AG09309 (cell line): ENCODE measurements around the gene PGGHG.

ENCODE experiments used
- DNase-seq: peaks from one replicate; pipeline ENCODE4 v3.0.0-alpha.2; 2010; ENCODE audit warnings: low read depth
- H3K4me3 ChIP-seq: 2 replicates; pipeline ENCODE4 v1.5.1; 2011; ENCODE audit warnings: mild to moderate bottlenecking, low read depth, low read length, moderate library complexity; ENCODE audit not compliant: control insufficient read depth
- CTCF ChIP-seq: IDR thresholded peaks from 2 replicates; pipeline ENCODE4 v1.5.1; 2011; ENCODE audit warnings: mild to moderate bottlenecking, low read depth, low read length, inconsistent platforms; ENCODE audit not compliant: insufficient read depth, control insufficient read depth; ENCODE audit errors: missing control alignments

Gene PGGHG

GRCh38 chr11:288478-289397, at the start of gene PGGHG:
TSS of gene PGGHG (plus strand) at chr11:289126. CDS start at chr11:289817, 691 bp downstream.
- no peak for DNase-seq
- peak within 1 kb of the TSS; percentile 54 for H3K4me3 ChIP-seq
- TF ChIP-seq CTCF = no peak

DNA sequence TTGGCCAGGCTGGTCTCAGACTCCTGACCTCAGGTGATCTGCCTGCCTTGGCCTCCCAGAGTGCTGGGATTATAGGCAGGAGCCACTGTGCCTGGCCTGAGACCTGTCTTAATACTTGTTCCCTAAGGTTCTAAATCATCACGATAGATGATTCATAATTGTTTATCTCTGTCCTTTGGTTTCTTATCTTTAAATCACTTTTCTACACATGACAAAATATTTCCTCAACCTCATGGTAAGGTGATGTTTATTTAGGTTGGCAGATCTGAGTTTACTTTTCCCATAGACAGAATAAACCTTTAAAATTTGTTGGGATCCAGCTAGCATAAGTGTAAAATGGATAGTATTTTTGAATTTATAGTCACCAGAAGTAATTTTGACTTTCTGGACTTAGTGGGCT, 48.6 kb upstream of the PGGHG start:
- DNase-seq = no peak
- no peak overlapping the region for H3K4me3 ChIP-seq
- TF ChIP-seq CTCF = no peak

DNA sequence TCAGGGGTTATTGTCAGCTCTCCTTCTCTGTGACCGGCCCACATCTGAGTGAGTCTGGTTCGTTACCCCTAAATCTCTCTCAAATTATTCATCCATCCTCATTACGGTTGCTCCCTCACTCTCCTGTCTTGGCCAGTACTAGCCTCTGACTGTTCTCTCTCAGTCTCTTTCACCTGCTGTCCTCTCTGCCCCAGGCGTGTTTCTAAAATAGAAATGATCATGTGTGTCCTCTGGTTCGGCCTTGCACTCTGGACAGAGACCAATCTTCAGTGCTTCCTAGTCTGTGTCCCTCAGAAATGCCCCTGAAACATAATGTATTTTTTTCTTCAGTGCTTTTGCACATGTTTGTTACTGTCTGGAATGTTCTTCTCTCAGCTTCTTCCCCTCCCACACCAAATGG, 47.3 kb upstream of the PGGHG start:
- DNase-seq = no peak
- no peak for TF ChIP-seq CTCF
- H3K4me3 ChIP-seq = no peak overlapping the region

GRCh38 chr11:244376-244775, 44.5 kb upstream of the PGGHG start:
- no peak for TF ChIP-seq CTCF
- H3K4me3 ChIP-seq = no peak overlapping the region
- DNase-seq = no peak

- no peak overlapping the region for H3K4me3 ChIP-seq
- no peak for TF ChIP-seq CTCF
- DNase-seq = no peak
These were observed 39.9 kb upstream of the PGGHG start for GRCh38 chr11:249062-249461.

DNA sequence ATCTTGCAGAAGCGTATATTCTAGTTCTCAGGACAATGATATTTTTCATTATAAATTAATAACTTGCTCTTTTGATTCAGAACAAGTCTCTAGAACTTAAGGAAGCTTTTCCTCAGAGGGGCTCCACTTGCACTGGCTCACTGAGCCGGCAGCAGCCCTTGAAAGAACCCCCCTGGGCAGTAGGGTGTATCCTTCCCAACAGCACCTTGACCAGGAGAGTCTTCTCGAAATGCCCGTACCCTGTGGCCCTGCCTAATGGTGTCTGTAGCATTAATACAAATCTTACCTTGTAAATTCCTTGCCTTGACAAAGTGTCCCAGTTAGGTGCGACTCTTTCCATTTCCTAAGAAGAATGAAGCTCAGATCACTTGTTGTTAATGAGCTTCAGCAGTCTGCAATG, 38.7 kb upstream of the PGGHG start:
- H3K4me3 ChIP-seq = no peak overlapping the region
- DNase-seq = no peak
- TF ChIP-seq CTCF = no peak
